Measurements from ENCODE around the gene TSPAN33.

Gene TSPAN33

GRCh38 chr7:129134356-129134987 lies 10.0 kb upstream of the TSPAN33 start:
- DNase-seq (ENCODE audit: low read depth in 1 of 2, low spot score in 1 of 2) = no peak

GRCh38 chr7:129136887-129137642 lies 7.4 kb upstream of the TSPAN33 start:
- DNase-seq (ENCODE audit: low read depth in 1 of 2, low spot score in 1 of 2) = no peak

DNA sequence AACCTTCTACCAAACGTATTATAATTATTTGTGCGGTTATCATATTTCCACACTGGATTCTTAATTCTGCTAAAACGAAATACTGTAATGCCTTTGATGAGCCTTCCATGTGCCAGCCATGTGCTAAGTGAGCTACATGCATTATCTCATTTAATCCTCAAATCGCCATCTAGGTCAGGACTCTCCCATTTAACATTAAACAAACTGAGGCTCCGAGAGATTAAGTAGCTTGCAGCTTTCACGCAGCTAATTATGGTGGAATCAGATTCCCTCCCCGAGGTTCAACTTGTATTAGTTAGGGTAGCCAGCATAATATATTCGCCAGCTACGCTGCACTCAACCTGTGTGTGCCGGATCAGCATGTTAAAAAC lies 798 bp upstream of the TSPAN33 start:
- DNase-seq (ENCODE audit: low read depth in 1 of 2, low spot score in 1 of 2) = no peak

- no peak for DNase-seq (ENCODE audit: low read depth in 1 of 2, low spot score in 1 of 2)
Measured at GRCh38 chr7:129144834-129145668, 544 bp downstream of the TSPAN33 start.

DNA sequence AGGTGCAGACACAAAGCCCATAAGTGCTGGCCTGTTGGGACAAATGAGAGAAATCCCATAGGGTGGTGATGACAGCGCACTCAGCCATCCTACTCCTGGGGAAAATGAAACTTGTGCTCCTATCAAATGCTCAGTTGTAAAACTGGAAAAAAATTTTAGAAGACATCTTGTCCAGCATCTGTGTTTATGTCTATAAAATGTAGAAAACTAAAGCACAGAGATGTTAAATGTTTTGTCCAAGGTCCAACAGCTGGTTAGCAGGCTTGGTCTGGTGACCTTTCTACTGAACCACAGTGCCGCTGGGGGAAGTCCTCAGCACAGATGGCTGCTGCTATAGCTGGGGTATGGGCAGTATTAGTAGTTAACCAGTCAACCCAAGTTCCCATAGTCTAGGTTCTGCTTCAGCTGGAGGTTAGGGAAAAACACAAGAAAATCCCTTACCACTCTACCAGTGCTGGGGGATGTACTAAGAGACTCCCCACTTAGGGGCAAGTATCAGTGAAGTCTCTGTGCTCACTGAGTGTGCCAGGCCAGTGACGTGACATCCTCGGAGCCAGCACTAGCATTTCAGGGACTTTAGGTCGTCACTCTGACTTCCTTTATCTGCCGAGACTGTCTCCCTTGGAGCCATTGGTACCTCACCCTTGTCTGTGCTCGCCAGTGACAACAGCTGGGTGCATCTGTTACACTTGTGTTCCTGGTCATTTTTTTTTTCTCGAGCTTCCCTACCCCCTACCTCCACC lies 1.9 kb downstream of the TSPAN33 start:
- DNase-seq (ENCODE audit: low read depth in 1 of 2, low spot score in 1 of 2) = no peak

GRCh38 chr7:129147731-129148130 lies 3.2 kb downstream of the TSPAN33 start:
- no peak for DNase-seq (ENCODE audit: low read depth in 1 of 2, low spot score in 1 of 2)

GRCh38 chr7:129149511-129149910 lies 5.0 kb downstream of the TSPAN33 start:
- no peak for DNase-seq (ENCODE audit: low read depth in 1 of 2, low spot score in 1 of 2)

GRCh38 chr7:129150199-129150996 lies 5.9 kb downstream of the TSPAN33 start:
- DNase-seq (ENCODE audit: low read depth in 1 of 2, low spot score in 1 of 2) = no peak

DNA sequence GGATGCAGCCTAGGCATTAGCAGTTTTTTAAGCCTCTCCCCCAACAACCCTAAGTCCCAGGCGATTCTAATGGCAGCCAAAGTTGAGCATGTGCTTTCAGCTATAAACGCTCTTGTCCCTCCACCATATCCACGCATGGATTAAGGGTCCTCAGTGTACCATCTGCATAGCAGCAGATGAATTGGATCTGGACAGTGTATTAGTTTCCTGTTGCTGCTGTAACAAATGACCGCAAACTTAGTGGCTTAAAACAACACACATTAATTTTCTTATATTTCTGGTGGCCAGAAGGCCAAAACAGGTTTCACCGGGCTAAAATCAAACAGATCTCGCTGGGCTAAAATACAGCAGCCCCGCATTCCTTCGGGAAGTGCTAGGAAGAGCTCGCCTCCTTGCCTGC lies 13.1 kb downstream of the TSPAN33 start:
- DNase-seq (ENCODE audit: low read depth in 1 of 2, low spot score in 1 of 2) = no peak

GRCh38 chr7:129159539-129159938 lies 15.0 kb downstream of the TSPAN33 start:
- DNase-seq (ENCODE audit: low read depth in 1 of 2, low spot score in 1 of 2) = no peak

- no peak for DNase-seq (ENCODE audit: low read depth in 1 of 2, low spot score in 1 of 2)
Measured at GRCh38 chr7:129160161-129160905, 15.8 kb downstream of the TSPAN33 start.

GRCh38 chr7:129161524-129162225 lies 17.2 kb downstream of the TSPAN33 start:
- DNase-seq (ENCODE audit: low read depth in 1 of 2, low spot score in 1 of 2) = no peak

DNA sequence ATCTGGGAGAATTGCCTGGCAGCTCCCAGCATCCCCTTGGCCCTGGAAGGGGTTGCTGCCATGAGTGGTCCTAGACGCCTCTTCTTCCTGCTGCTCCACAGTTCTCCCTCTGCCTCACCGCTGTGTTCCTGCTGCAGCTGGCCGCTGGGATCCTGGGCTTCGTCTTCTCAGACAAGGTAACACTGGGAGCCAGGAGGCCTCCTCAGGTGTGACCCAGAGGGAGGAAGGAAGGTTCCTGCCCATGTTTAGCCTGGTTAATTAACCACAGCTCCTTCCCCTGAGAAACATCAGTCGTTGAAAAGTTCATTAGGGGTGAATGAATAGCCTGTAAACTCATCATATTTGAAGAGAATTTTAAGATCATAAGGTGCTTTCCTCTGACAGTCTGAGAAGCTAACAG lies 18.2 kb downstream of the TSPAN33 start:
- no peak for DNase-seq (ENCODE audit: low read depth in 1 of 2, low spot score in 1 of 2)

DNA sequence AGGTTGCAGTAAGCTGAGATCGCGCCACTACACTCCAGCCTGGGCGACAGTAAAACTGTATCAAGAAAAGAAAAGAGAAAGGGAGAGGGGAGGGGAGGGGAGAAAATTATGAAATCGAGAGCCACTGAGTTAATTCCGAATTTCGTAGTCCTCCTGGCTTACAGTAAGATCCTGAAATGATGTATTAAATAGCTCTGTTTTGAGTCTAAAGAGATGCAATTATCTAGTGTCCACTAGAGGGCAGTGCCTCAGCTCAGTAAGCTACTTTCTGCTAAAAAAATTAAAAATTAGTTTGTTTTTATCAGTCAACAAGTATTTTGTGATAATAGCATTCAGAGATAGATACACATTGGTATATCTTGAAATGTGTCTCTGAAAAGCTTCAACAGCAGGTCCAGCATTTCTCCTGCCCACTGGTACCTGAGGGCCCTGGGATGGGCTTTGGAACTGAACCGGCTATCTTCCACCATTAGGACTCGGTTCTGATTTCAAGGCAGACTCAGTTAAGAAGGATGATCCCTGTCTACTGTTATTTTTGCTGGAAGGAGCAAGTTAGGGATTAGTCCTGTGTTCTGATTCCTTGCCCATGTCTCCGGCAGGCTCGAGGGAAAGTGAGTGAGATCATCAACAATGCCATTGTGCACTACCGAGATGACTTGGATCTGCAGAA lies 19.5 kb downstream of the TSPAN33 start:
- DNase-seq (ENCODE audit: low read depth in 1 of 2, low spot score in 1 of 2) = no peak

- no peak for DNase-seq (ENCODE audit: low read depth in 1 of 2, low spot score in 1 of 2)
Measured at GRCh38 chr7:129166745-129167144, 22.2 kb downstream of the TSPAN33 start.

DNA sequence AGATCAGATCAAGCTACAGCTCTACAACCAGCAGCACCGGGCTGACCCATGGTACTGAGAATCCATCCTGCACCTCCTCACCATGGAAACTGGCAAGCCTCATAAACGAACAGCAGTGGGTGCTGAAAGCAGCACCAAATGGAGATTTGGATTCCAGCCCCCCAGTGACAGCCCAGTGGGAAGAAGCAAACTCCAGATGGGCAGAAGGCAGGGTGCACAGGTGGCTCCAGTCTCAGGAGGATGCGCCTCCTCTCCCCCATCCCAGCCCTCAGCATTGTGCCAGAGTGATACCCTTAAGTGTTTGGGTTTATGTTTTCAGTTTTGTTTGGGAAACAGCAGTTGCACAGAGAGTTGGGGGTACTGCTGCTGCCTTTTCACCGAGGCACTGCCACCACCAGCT lies 23.3 kb downstream of the TSPAN33 start:
- no peak for DNase-seq (ENCODE audit: low read depth in 1 of 2, low spot score in 1 of 2)

- no peak for DNase-seq (ENCODE audit: low read depth in 1 of 2, low spot score in 1 of 2)
Measured at GRCh38 chr7:129168231-129169021, 23.9 kb downstream of the TSPAN33 start.

DNA sequence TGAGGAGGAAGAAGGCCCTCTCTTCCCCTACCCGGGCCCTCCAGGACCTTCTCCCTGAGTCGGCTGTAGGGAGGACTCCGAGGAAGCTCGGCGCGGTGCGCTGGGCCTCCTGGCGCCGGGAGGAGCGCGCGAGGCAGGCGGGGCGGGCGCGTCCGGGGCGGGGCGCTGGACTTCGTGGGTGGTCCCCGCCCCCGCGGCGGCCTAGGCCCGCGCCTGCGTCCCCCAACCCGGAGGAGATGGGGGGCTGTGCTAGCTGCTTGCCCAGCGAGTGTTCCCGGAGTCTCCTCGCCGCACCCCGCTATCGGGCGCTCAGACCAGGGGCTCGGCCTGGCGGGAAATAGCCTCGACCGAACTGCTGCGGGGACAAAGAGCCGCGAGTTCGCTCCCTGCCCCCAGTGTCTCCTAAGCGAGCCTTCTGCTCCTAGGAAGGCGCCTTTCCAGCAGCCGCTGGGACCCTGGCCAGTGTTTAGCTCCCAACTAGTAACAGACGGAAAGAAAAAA lies 24.7 kb downstream of the TSPAN33 start:
- DNase-seq (ENCODE audit: low read depth in 1 of 2, low spot score in 1 of 2) = peak in 1 of 2 donors; percentile 25

Measured in stimulated activated CD4-positive, alpha-beta T cell treated with anti-CD3 and anti-CD28 coated beads, Interleukin-15, amount 100 ng/mL, for 1 hour (primary cell).